Daoy (cell line): ENCODE results near the gene PLAC8. TPM values are rescaled to one million over a fixed set of nuclear protein-coding genes. Genes with fewer than 3 reads are reported as not detected.
A peak's percentile ranks its signal among the peaks of the same experiment; 100 is the strongest.
"Not testable (repeated sequence)": the region's sequence is repeated elsewhere in the genome, so short reads cannot be mapped to it uniquely, and the experiment has no call there.

Experiments
- DNase-seq: peaks from one replicate; pipeline ENCODE4 v3.0.0-alpha.2; 2015; ENCODE audit warnings: low read depth
- total RNA-seq: library from RNA; depleted of rRNA; stranded (reverse); fragments of >200 nt; shearing (Covaris generic); gene quantifications from 2 replicates; pipeline ENCODE4 v1.2.3, GENCODE V29; 2014; rRNA removed

Gene PLAC8
- 28.2 and 46.7 TPM in 2 replicates for total RNA-seq

GRCh38 chr4:83114576-83114975 lies at the start of gene PLAC8:
Gene PLAC8, minus strand, starts transcription at chr4:83114729. Its CDS starts 6,808 bp downstream, at chr4:83107921.
- peak; percentile 6 for DNase-seq

- no peak for DNase-seq
These were observed 38.9 kb upstream of the PLAC8 start for GRCh38 chr4:83153417-83153816.

- DNase-seq, result no peak
These were observed 38.2 kb upstream of the PLAC8 start for GRCh38 chr4:83152746-83153145.

GRCh38 chr4:83151651-83152050 lies 37.1 kb upstream of the PLAC8 start:
- DNase-seq, result no peak

- peak; percentile 56 for DNase-seq
These were observed 36.3 kb upstream of the PLAC8 start for GRCh38 chr4:83150653-83151330.

- DNase-seq, result no peak
These were observed 35.5 kb upstream of the PLAC8 start for GRCh38 chr4:83149865-83150652.

- no peak for DNase-seq
These were observed 32.3 kb upstream of the PLAC8 start for GRCh38 chr4:83146841-83147240.

GRCh38 chr4:83145776-83146175 lies 31.2 kb upstream of the PLAC8 start:
- not testable (repeated sequence) for DNase-seq

- DNase-seq, result no peak
These were observed 25.1 kb upstream of the PLAC8 start for GRCh38 chr4:83139514-83140156.

GRCh38 chr4:83138946-83139345 lies 24.4 kb upstream of the PLAC8 start:
- DNase-seq, result no peak

- DNase-seq, result no peak
These were observed 17.5 kb upstream of the PLAC8 start for GRCh38 chr4:83132065-83132464.

- DNase-seq, result no peak
These were observed 14.7 kb upstream of the PLAC8 start for GRCh38 chr4:83129264-83129663.

- DNase-seq, result peak; percentile 40
These were observed 13.9 kb upstream of the PLAC8 start for GRCh38 chr4:83128240-83128929.

- no peak for DNase-seq
These were observed 11.2 kb upstream of the PLAC8 start for GRCh38 chr4:83125738-83126141.

GRCh38 chr4:83124111-83124780 lies 9.7 kb upstream of the PLAC8 start:
- DNase-seq, result no peak

GRCh38 chr4:83121246-83121645 lies 6.7 kb upstream of the PLAC8 start:
- no peak for DNase-seq

GRCh38 chr4:83118869-83119268 lies 4.3 kb upstream of the PLAC8 start:
- DNase-seq, result no peak

- DNase-seq, result no peak
These were observed 1.2 kb upstream of the PLAC8 start for GRCh38 chr4:83115656-83116285.

GRCh38 chr4:83115000-83115399 lies 471 bp upstream of the PLAC8 start:
- DNase-seq, result no peak

GRCh38 chr4:83113429-83113786 lies 1.1 kb downstream of the PLAC8 start:
- no peak for DNase-seq
